ENCODE data around the gene CADPS2. TPM values are rescaled to one million over a fixed set of nuclear protein-coding genes. Genes with fewer than 3 reads are reported as not detected.

The CADPS2 gene
- total and polyA plus RNA-seq, 2 of the 8 experiments (the other 6 are each of a cell fraction or from before 2014, with no cell fraction given) = 8.9 to 22.3 TPM

DNA sequence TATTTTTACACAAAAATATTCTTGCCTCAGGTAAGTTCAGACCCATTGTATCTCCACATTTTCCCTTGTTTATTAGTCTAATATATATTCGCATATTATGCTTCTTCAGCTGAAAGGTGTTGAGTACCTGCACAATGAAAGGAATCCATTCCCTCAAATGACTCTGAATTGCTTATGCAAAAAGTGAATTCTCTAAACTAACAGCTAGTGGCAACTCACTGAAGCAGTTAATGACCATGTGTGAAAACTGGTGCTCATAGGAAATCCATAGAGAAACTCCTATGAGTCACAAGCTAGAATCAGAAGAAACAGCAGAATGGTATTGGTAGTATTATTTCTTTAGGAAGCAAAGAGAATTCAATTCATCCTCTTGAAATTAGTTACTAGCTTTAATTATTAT, 150.1 kb downstream of the CADPS2 start:
- Histone ChIP-seq H2BK15ac (ENCODE audit: low read length) (no peak overlapping the region), H4K8ac (ENCODE audit: extremely low read depth, insufficient read depth, low read length) (no peak overlapping the region), H2BK12ac (ENCODE audit: low read depth, low read length) (no peak overlapping the region), H3K79me2 (ENCODE audit: control insufficient read depth in 1 of 2, insufficient read depth in 2 of 2, low read length in 2 of 2) (no peaks in the 10 kb centered on the region), H3K23ac (ENCODE audit: insufficient read length) (no peak overlapping the region), H2BK120ac (replicated peaks; ENCODE audit: low read depth, low read length) (peak overlapping the region; percentile 81), H3K4me1 (replicated peaks in 1 of 4; ENCODE audit: control insufficient read depth in 3 of 4, insufficient read depth in 4 of 4, low read length in 3 of 4) (peaks cover 0 to 17% (median 8%) of the 10 kb centered on the region in 4 experiments; a peak in 6 of 7 replicates), H3K9ac (replicated peaks in 1 of 4; ENCODE audit: extremely low read depth in 1 of 4, low read depth in 3 of 4, low read length in 3 of 4) (no peak overlapping the region), H2AK5ac (ENCODE audit: low read depth, low read length) (no peak overlapping the region), H3K4me3 (ENCODE audit: extremely low read depth in 1 of 4, insufficient read depth in 2 of 4, low read depth in 3 of 4, low read length in 4 of 4) (peak overlapping the region in 1 of 4 experiments; percentile 35; a peak in 2 of 8 replicates), H3K79me1 (ENCODE audit: low read depth, low read length) (no peaks in the 10 kb centered on the region), H3K18ac (ENCODE audit: extremely low read depth, low read length) (no peak overlapping the region), H3K4ac (replicated peaks; ENCODE audit: insufficient read length, low read depth, low read length) (no peak overlapping the region), H4K91ac (replicated peaks; ENCODE audit: insufficient read length, low read length) (peak overlapping the region; percentile 39), H4K20me1 (replicated peaks in 1 of 2; ENCODE audit: control insufficient read depth in 1 of 2, insufficient read depth in 2 of 2, low read length in 2 of 2) (no peaks in the 10 kb centered on the region), H3K14ac (ENCODE audit: insufficient read length) (no peak overlapping the region), H3K36me3 (ENCODE audit: control insufficient read depth in 2 of 4, insufficient read depth in 4 of 4, low read length in 3 of 4) (peaks cover 0 to 6% (median 2%) of the 10 kb centered on the region in 4 experiments; a peak in 3 of 8 replicates), H2BK20ac (ENCODE audit: low read length) (no peak overlapping the region), H3K56ac (replicated peaks; ENCODE audit: insufficient read length, low read depth, low read length) (peak overlapping the region; percentile 12), H3K23me2 (ENCODE audit: low read depth, low read length) (no peaks in the 10 kb centered on the region), H4K5ac (ENCODE audit: insufficient read length, low read depth, low read length) (peak overlapping the region; percentile 81), H3K27ac (ENCODE audit: low read depth, low read length) (no peak overlapping the region), H2AFZ (ENCODE audit: low read length) (no peak overlapping the region), H2BK5ac (ENCODE audit: low read depth, low read length) (peak overlapping the region; percentile 67; the same call in 1 of the 2 replicates), H3K4me2 (ENCODE audit: insufficient read depth in 1 of 2, low read depth in 2 of 2, low read length in 2 of 2) (peak overlapping the region; percentile 13 to 19; a peak in 2 of 4 replicates), H3K27me3 (replicated peaks in 1 of 4; ENCODE audit: control insufficient read depth in 3 of 4, extremely low read depth in 1 of 4, insufficient read depth in 3 of 4, low read length in 3 of 4) (no peaks in the 10 kb centered on the region), H3K9me3 (ENCODE audit: insufficient read depth in 2 of 2, low read depth in 1 of 2, low read length in 1 of 2) (peaks cover 4% of the 10 kb centered on the region in 2 experiments; a peak in 1 of 4 replicates)
- POLR2A ChIA-PET (ENCODE audit: partially characterized antibody) = interaction anchor here (1.1 kb wide), 1 partner anchor 59 kb away, joined by 4 read pairs; no protein-coding TSS in a partner anchor
- FAIRE-seq (no peak), DNase-seq (ENCODE audit: low read depth in 1 of 2, low spot score in 2 of 2) (no peak)
- WGBS, 2 experiments (ENCODE audit: extremely low coverage in 1 of 2, insufficient coverage in 1 of 2, insufficient read length in 1 of 2, insufficient replicate concordance in 2 of 2, low coverage in 1 of 2, low lambda C conversion rate in 2 of 2, missing lambda C conversion rate in 1 of 2) = 6% methylated on average over 1 of the region's 1 CpG; no CpG with 5 or more reads in 1 of the 2 experiments
- no peak for TF ChIP-seq ATF2 (IDR thresholded peaks at IDR 0.05; ENCODE audit: low read length)
- CTCF ChIA-PET (ENCODE audit: partially characterized antibody) = interaction anchor here (0.8 to 1.9 kb wide), 3 partner anchors 9 to 19 kb away, joined by 3 to 4 read pairs (median 4); no protein-coding TSS in a partner anchor

Measured in H1 (cell line).